ENCODE results near the gene PEX14.

Gene PEX14

DNA sequence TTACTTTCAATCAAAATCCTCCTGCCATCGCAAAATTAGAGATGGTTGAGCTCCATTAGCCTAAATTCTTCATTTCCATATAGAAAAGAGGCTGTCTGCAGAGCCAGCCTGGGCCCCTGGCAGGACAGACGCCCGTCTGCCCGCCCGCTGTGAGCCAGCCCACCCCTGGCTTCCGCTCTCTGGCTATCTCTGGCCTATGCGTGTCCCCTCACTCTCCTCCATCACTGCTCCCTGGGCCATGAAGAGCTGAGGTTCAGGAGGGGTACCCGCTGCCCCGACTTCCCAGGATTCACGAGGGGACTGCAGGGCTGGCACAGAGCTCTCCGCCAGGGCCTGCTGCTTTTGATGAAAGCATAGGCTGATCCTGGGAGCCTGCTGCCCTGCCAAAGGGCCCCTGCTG is 204.1 kb downstream of the PEX14 start:
- DNase-seq (ENCODE audit: low read depth in 2 of 2) = no peak

DNA sequence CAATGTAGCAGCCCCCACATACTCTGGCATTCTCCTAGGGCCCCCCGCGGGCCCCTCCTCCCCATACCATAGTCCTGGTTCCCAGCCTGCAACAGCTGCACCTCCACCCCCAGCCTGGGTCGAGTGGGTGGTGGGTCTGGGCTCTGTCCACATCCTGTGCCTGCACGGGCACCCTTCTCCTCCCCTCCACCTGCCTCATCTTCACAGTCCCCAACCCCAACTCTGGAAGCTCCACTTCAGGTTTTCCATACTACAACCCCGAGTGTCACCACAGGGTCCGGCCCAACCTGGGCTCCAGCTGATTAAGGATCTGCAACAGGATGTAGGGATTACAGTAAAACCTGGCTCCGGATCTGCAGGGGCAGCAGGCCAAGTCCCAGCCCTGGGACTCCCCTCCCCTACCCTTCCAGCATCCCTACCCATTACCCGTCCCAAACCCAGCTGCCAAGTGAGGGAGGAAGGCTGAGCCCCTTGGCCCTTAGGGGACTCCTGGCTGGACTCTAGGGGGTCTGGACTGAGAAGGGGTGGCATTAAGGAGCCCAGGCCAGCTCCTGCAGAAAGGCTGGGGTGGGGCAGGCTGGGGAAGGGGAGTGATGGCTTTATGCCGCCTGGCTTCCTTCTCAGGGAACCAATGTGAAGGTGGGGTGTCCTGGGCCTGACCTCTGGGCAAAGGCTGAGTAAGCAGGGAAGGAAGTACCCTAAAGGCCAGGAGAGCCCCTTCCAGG is 204.9 kb downstream of the PEX14 start:
- no peak for DNase-seq (ENCODE audit: low read depth in 2 of 2)
